Gastroesophageal sphincter (tissue), 3 donors: ENCODE results near the gene PABPC4L.

Experiments used
- EP300 ChIP-seq: sonication (generic); formaldehyde crosslinking; IDR thresholded peaks from one replicate; pipeline ENCODE4 v1.6.1; 2017; ENCODE audit warnings: antibody characterized with exemption, mild to moderate bottlenecking
- POLR2A ChIP-seq, 2 donors: fragments of 450-650 bp; IDR thresholded peaks; one replicate each; pipeline ENCODE4 v1.6.1; 2017; ENCODE audit warnings: antibody characterized with exemption in 2 of 2, mild to moderate bottlenecking in 2 of 2, moderate library complexity in 1 of 2
- TF ChIP-seq, protein P1 (sequence below), 4 experiments: fragments of 200-600 bp in 2 of 4; fragments of 450-650 bp in 2 of 4; sonication (generic) in 1 of 4; IDR thresholded peaks; one replicate each; pipeline ENCODE4 v1.5.1; 2017 to 2019; ENCODE audit warnings: antibody characterized with exemption in 4 of 4, mild to moderate bottlenecking in 2 of 4, moderate library complexity in 2 of 4

DNA sequence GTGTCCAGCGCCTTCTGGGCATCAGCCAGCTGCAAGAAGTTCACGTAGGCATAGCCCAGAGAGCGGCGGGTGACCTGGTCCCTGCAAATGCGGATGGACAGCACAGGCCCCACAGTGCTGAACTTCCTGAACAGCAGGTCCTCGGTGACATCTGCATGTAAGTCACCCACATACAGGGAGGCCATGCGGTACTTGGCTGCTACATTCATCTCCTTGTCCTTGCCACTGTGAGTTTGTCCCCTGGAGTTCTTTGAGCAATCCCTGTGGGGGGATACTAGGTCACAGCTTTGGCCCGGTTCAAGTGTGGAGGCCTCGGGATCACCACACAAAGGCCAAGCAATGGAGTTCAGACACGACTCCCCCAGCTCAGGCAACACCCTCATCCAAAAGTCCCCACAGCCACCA lies 776 bp downstream of the PABPC4L start:
- TF ChIP-seq, protein P1, sequence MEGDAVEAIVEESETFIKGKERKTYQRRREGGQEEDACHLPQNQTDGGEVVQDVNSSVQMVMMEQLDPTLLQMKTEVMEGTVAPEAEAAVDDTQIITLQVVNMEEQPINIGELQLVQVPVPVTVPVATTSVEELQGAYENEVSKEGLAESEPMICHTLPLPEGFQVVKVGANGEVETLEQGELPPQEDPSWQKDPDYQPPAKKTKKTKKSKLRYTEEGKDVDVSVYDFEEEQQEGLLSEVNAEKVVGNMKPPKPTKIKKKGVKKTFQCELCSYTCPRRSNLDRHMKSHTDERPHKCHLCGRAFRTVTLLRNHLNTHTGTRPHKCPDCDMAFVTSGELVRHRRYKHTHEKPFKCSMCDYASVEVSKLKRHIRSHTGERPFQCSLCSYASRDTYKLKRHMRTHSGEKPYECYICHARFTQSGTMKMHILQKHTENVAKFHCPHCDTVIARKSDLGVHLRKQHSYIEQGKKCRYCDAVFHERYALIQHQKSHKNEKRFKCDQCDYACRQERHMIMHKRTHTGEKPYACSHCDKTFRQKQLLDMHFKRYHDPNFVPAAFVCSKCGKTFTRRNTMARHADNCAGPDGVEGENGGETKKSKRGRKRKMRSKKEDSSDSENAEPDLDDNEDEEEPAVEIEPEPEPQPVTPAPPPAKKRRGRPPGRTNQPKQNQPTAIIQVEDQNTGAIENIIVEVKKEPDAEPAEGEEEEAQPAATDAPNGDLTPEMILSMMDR (IDR thresholded peaks at IDR 0.05): no peak
- TF ChIP-seq POLR2A (IDR thresholded peaks at IDR 0.05): no peak
- TF ChIP-seq EP300: no peak
